Heart right ventricle (tissue), 16 donors: ENCODE measurements around the gene RABAC1. TPM values are rescaled to one million over a fixed set of nuclear protein-coding genes. Genes with fewer than 3 reads are reported as not detected.
A peak's percentile ranks its signal among the peaks of the same experiment; 100 is the strongest.

Source experiments
- ATAC-seq, 8 donors: fragments of 200-7000 bp; cut with Tn5 transposase; one replicate each; pipeline ENCODE4 v1.9.1; 2020; ENCODE audit warnings: mild to moderate bottlenecking in 8 of 8, moderate library complexity in 8 of 8, moderate number of reproducible peaks in 1 of 8
- DNase-seq, 2 donors: peaks; one replicate each; pipeline ENCODE4 v3.0.0-alpha.2; 2020
- H3K27ac ChIP-seq, 10 donors: fragments of 200-600 bp; sonication (generic) in 2 of 10; one replicate each; pipeline versions ENCODE4 v1.5.0 to v1.8.0; 2020 to 2022; ENCODE audit warnings: mild to moderate bottlenecking in 3 of 10
- H3K27me3 ChIP-seq, 7 donors: fragments of 200-600 bp; one replicate each; pipeline ENCODE4 v1.8.0; 2021 to 2022; ENCODE audit warnings: mild to moderate bottlenecking in 2 of 7
- H3K36me3 ChIP-seq, 9 donors: fragments of 200-600 bp; sonication (generic) in 1 of 9; one replicate each; pipeline versions ENCODE4 v1.5.0 to v1.8.0; 2020 to 2022; ENCODE audit warnings: mild to moderate bottlenecking in 2 of 9
- H3K4me1 ChIP-seq, 9 donors: fragments of 200-600 bp; sonication (generic) in 1 of 9; one replicate each; pipeline versions ENCODE4 v1.5.0 to v1.8.0; 2020 to 2022; ENCODE audit warnings: mild to moderate bottlenecking in 4 of 9
- H3K4me3 ChIP-seq, 10 donors: fragments of 200-600 bp; sonication (generic) in 2 of 10; one replicate each; pipeline versions ENCODE4 v1.5.0 to v1.8.0; 2020 to 2022; ENCODE audit warnings: mild to moderate bottlenecking in 7 of 10, moderate library complexity in 2 of 10
- H3K9me3 ChIP-seq, 11 donors: fragments of 200-600 bp in 10 of 11; sonication (generic) in 2 of 11; one replicate each; pipeline versions ENCODE4 v1.5.0 to v1.8.0; 2013 to 2022; ENCODE audit warnings: mild to moderate bottlenecking in 2 of 11, control low read depth in 1 of 11, moderate library complexity in 1 of 11
- WGBS, 2 donors: extraction: QIAGEN DNeasy Blood & Tissue Kit; methylation state at CpG; one replicate each; pipeline ENCODE4 v1.1.7; 2013; ENCODE audit warnings: inconsistent platforms in 1 of 2; 5-methylcytosine and 5-hydroxymethylcytosine counted together
- intact Hi-C, 10 donors: fragments of 100-400 bp; cut with DNase I; formaldehyde crosslinking; loops; one replicate each; pipeline versions ENCODE4 v1.11.1 to v1.14.2; 2022
- polyA plus RNA-seq, 2 donors: library from polyadenylated mRNA; stranded (reverse); fragments of 200-250 nt; gene quantifications; one replicate each; pipeline ENCODE4 v1.2.3, GENCODE V29; 2013
- total RNA-seq, 10 donors: library from RNA; stranded (reverse); fragmentation: NEBNext Ultra II Directional in 3 of 10; extraction: Animal tissue kit (Norgen Biotek cat#: 25700) in 3 of 10; gene quantifications; one replicate each; pipeline versions ENCODE4 v1.2.1 to v1.2.4, GENCODE V29; 2021 to 2023
- TF ChIP-seq, protein P1 (sequence below), 9 donors: fragments of 200-600 bp; sonication (generic) in 2 of 9; IDR thresholded peaks; one replicate each; pipeline versions ENCODE4 v1.5.0 to v1.8.0; 2021 to 2022; ENCODE audit warnings: antibody characterized with exemption in 9 of 9, mild to moderate bottlenecking in 5 of 9, moderate library complexity in 1 of 9
- donor health status: Arrhythmogenic right ventricular cardiomyopathy.
- donor health status: ischemic (EF 13 %, LVEDD 7.1; RV severe dilation, severe dysfunction).
- donor health status: healthy with polysubstance abuse.
- donor health status: DM: no; HTN: yes; CAD: no.
- donor health status: DM: no; HTN: no; CAD: no.
- donor health status: ischemic (EF 25% LVEDD 6.9; RV normal size, moderate dysfunction).
- donor health status: ischemic (EF 25% LVEDD 5.7; RV mildly dilated, moderate dysfunction).
- donor health status: healthy.
- donor health status: DM: yes; HTN: yes; CAD: no.
- donor health status: Ischemic cardiomyopathy.
- donor health status: ischemic (EF 35%, LVEDD 5.7; RV mildly dilated, moderate dysfunction).
- donor health status: nonischemic (EF 11% LVEDD 7.7; RV severe dilation, severe dysfunction).
- donor health status: DM: yes; HTN: yes; CAD: no.
- donor health status: PGD.
- donor health status: ischemic (EF 29% LVEDD 5.4; RV normal size, mild dysfunction).
- donor health status: nonischemic (EF 23%, LVEDD 6.1; RV moderate dilation, normal function).

The RABAC1 gene
- total and polyA plus RNA-seq, 12 donors, result 34.5 to 270 (median 54.8) TPM

DNA sequence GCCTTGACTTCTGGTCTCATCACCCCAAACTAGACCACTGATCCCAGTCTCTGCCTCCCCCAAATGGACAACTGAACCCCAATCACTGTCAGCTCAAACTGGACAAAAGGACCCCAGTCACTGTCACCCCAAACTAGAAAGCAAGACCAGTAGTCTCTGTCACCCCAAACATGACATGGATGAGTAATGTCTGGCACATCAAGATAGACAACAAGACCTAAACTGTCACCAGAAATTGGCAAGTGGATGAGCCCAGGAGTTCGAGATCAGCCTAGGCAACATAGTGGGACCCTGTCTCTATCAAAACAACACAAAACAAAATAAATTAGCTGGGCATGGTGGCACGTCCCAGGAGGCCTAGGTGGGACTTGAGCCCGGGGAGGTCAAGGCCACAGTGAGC lies 12.0 kb downstream of the RABAC1 start:
- 89 to 95% methylated on average over 3 of the region's 3 CpGs for WGBS, 2 donors
- Histone ChIP-seq H3K4me1 (peaks cover 0 to 13% (median 0%) of the 10 kb centered on the region in 9 donors), H3K27ac (no peak overlapping the region), H3K36me3 (no peaks in the 10 kb centered on the region), H3K27me3 (peaks cover 0 to 6% (median 0%) of the 10 kb centered on the region in 7 donors), H3K4me3 (no peak overlapping the region), H3K9me3 (no peaks in the 10 kb centered on the region)
- intact Hi-C loops, result loop anchor here in 2 of 10 donors (5.0 kb wide), 1 partner anchor 75 kb away; no protein-coding TSS in a partner anchor
- ATAC-seq (no peak), DNase-seq (no peak)
- TF ChIP-seq, protein P1, sequence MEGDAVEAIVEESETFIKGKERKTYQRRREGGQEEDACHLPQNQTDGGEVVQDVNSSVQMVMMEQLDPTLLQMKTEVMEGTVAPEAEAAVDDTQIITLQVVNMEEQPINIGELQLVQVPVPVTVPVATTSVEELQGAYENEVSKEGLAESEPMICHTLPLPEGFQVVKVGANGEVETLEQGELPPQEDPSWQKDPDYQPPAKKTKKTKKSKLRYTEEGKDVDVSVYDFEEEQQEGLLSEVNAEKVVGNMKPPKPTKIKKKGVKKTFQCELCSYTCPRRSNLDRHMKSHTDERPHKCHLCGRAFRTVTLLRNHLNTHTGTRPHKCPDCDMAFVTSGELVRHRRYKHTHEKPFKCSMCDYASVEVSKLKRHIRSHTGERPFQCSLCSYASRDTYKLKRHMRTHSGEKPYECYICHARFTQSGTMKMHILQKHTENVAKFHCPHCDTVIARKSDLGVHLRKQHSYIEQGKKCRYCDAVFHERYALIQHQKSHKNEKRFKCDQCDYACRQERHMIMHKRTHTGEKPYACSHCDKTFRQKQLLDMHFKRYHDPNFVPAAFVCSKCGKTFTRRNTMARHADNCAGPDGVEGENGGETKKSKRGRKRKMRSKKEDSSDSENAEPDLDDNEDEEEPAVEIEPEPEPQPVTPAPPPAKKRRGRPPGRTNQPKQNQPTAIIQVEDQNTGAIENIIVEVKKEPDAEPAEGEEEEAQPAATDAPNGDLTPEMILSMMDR (IDR thresholded peaks at IDR 0.05), result no peak

DNA sequence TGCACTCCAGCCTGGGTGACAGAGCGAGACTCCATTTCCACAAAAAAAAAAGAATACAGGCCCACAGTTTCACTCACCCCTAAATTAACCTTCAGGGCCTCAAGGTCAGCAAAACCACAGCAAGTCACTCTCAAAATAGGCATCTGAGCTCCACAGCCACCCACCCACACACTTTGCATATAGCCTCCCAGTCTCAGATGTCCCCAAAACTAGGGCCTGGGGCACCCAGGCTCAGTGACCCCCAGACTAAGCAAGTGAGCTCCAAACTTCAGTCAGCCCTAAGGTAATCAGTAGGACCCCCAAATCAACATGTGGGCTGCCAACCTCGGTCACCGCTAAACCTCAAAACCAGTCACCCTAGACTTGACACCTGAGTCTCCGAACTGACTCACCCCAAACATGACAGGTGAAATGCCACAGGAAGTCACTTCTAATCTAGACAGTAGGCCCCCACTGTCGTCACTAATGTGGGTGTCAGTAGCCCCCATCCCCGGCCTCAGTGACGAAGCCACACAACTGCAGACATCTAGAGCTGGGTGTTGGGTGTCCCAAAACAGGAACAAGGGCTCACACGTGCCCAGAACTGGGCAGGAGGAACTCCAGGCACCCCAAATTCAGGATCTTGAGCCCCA lies 13.9 kb downstream of the RABAC1 start:
- intact Hi-C loops, result loop anchor here in 2 of 10 donors (5.0 kb wide), 1 partner anchor 73 kb away; no protein-coding TSS in a partner anchor
- TF ChIP-seq, protein P1 (IDR thresholded peaks at IDR 0.05), result no peak
- H3K27ac ChIP-seq, result peak overlapping the region in 1 of 10 donors; percentile 40
- H3K9me3 ChIP-seq, result no peaks in the 10 kb centered on the region
- 85 to 93% methylated on average over 8 of the region's 8 CpGs for WGBS, 2 donors
- H3K4me3 ChIP-seq, result no peak overlapping the region
- ATAC-seq (peak in 1 of 8 donors; percentile 43), DNase-seq (no peak)
- peaks cover 0 to 22% (median 18%) of the 10 kb centered on the region in 7 donors for H3K27me3 ChIP-seq
- H3K36me3 ChIP-seq, result no peaks in the 10 kb centered on the region
- peaks cover 0 to 13% (median 7%) of the 10 kb centered on the region in 9 donors for H3K4me1 ChIP-seq

DNA sequence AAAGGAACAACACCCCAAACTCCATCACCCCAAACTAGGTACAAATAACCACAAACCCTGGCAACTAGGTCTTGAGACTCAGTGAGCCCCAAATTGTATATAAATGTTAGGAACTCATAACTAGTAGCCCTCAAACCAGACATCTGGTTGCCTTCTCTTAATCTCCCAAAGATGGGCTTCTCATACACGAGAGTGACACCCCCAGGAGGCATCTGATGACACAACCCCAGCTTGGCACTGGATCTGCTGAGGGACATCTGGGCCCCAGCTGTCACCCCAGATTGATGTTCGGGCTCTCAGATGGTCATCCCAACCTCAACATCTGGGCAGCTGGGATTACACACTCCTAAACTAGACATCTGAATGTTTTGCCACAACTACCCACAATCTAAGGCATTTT lies 14.8 kb downstream of the RABAC1 start:
- no peak for ATAC-seq
- intact Hi-C loops, result no loop called here
- H3K4me1 ChIP-seq, result peaks cover 0 to 19% (median 13%) of the 10 kb centered on the region in 9 donors
- H3K27ac ChIP-seq, result no peak overlapping the region
- TF ChIP-seq, protein P1 (IDR thresholded peaks at IDR 0.05), result no peak
- H3K9me3 ChIP-seq, result no peaks in the 10 kb centered on the region
- H3K36me3 ChIP-seq, result no peaks in the 10 kb centered on the region
- WGBS, 2 donors, result 66 to 67% methylated on average over 2 of the region's 2 CpGs
- no peak for DNase-seq
- H3K27me3 ChIP-seq, result peaks cover 4 to 29% (median 24%) of the 10 kb centered on the region in 7 donors
- no peak overlapping the region for H3K4me3 ChIP-seq

DNA sequence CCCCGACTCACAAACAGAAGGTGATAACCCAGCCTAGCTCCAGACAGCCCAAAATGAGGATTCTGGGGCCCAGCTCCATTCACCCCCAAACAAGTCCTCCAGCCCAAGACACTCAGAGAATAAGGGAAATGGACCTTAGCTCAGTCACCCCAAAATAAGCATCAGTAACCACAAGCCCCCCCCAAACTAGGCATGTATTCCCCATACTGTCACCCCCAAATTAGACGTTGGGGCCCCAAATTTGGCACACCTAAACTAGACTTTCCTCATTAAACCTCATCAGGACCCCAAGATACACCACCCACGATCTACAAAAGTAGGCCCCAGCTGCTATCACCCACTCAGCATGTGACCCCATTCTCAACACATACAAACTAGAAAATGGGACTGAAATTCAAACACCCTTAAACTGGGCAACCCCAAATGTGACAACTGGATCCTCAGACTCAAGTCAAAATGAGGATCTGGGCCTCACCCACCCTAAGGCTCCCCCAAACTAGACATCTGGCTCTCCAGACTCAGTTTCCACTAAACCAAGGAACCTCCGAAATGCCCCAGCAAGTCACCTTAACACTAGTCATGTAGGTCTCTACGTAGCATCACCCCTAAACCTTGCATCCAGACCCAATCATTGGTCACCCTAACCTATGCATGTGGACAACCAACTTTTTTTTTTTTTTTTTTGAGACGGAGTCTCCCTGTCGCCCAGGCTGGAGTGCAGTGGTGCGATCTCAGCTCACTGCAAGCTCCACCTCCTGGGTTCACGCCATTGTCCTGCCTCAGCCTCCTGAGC lies 17.5 kb downstream of the RABAC1 start:
- DNase-seq (no peak), ATAC-seq (no peak)
- H3K4me3 ChIP-seq, result peak overlapping the region in 1 of 10 donors; percentile 49

More for the DNA sequence above, 17.5 kb downstream of the RABAC1 start:
- Histone ChIP-seq H3K9me3 (no peaks in the 10 kb centered on the region), H3K27me3 (peaks cover 4 to 43% (median 34%) of the 10 kb centered on the region in 7 donors), H3K4me1 (peaks cover 0 to 19% (median 13%) of the 10 kb centered on the region in 9 donors), H3K27ac (no peak overlapping the region), H3K36me3 (no peaks in the 10 kb centered on the region)
- 80 to 87% methylated on average over 8 to 9 of the region's 9 CpGs for WGBS, 2 donors
- intact Hi-C loops, result no loop called here
- TF ChIP-seq, protein P1 (IDR thresholded peaks at IDR 0.05), result no peak
